Measurements from ENCODE around the gene AGPAT1. TPM values are rescaled to one million over a fixed set of nuclear protein-coding genes. Genes with fewer than 3 reads are reported as not detected.
"Not testable (repeated sequence)": the region's sequence is repeated elsewhere in the genome, so short reads cannot be mapped to it uniquely, and the experiment has no call there.

Gene AGPAT1
- total RNA-seq, 2 donors from 2014 or later, result 43.0 to 53.1 TPM

GRCh38 chr6:32147401-32148132 lies 28.3 kb downstream of the AGPAT1 start:
- H3K4me1 ChIP-seq (ENCODE audit: control insufficient read depth in 1 of 2, low read depth in 2 of 2), result peaks cover 14 to 27% of the 10 kb centered on the region in 2 donors
- TF ChIP-seq, protein P1, sequence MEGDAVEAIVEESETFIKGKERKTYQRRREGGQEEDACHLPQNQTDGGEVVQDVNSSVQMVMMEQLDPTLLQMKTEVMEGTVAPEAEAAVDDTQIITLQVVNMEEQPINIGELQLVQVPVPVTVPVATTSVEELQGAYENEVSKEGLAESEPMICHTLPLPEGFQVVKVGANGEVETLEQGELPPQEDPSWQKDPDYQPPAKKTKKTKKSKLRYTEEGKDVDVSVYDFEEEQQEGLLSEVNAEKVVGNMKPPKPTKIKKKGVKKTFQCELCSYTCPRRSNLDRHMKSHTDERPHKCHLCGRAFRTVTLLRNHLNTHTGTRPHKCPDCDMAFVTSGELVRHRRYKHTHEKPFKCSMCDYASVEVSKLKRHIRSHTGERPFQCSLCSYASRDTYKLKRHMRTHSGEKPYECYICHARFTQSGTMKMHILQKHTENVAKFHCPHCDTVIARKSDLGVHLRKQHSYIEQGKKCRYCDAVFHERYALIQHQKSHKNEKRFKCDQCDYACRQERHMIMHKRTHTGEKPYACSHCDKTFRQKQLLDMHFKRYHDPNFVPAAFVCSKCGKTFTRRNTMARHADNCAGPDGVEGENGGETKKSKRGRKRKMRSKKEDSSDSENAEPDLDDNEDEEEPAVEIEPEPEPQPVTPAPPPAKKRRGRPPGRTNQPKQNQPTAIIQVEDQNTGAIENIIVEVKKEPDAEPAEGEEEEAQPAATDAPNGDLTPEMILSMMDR (IDR thresholded peaks at IDR 0.05), result no peak

GRCh38 chr6:32146687-32147086 lies 29.2 kb downstream of the AGPAT1 start:
- H3K4me3 ChIP-seq, result no peak overlapping the region

More at GRCh38 chr6:32147401-32148132, 28.3 kb downstream of the AGPAT1 start:
- no peak for ATAC-seq (ENCODE audit: insufficient number of reproducible peaks, low FRiP score, low read depth)
- no peak overlapping the region for H3K4me3 ChIP-seq
- DNase-seq (ENCODE audit: low spot score), result no peak
- H3K27me3 ChIP-seq (replicated peaks; ENCODE audit: insufficient read depth), result no peaks in the 10 kb centered on the region
- no peaks in the 10 kb centered on the region for H3K9me3 ChIP-seq
- no peak overlapping the region for H3K27ac ChIP-seq
- no peaks in the 10 kb centered on the region for H3K36me3 ChIP-seq

DNA sequence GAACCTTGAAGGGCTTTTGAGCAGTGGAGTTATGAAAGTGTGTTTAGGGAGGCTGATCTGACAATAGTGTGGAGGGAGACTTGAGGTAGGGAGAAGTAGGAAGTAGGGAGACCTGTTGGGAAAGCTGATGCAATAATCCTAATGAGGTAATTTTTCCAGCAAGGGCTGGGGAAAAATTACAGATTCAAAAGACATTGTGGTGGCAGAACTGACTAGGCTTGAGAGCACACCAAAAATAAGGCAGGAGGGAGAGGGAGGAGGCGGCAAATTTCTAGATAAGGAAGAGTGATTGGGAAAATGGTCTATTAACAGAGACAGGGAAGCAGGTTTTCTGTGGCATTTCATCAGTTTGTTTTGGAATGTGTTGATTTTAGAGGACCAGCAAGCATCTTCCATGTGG lies 29.6 kb downstream of the AGPAT1 start:
- H3K27ac ChIP-seq, result no peak overlapping the region
- no peak for DNase-seq (ENCODE audit: low spot score)
- H3K27me3 ChIP-seq (replicated peaks; ENCODE audit: insufficient read depth), result no peaks in the 10 kb centered on the region
- H3K9me3 ChIP-seq, result no peaks in the 10 kb centered on the region
- TF ChIP-seq, protein P1 (IDR thresholded peaks at IDR 0.05), result no peak
- H3K4me1 ChIP-seq (ENCODE audit: control insufficient read depth in 1 of 2, low read depth in 2 of 2), result peaks cover 8 to 20% of the 10 kb centered on the region in 2 donors
- H3K4me3 ChIP-seq, result no peak overlapping the region
- no peak for ATAC-seq (ENCODE audit: insufficient number of reproducible peaks, low FRiP score, low read depth)
- no peaks in the 10 kb centered on the region for H3K36me3 ChIP-seq

More at GRCh38 chr6:32146687-32147086, 29.2 kb downstream of the AGPAT1 start:
- H3K27me3 ChIP-seq (replicated peaks; ENCODE audit: insufficient read depth), result no peaks in the 10 kb centered on the region
- H3K27ac ChIP-seq, result no peak overlapping the region
- peaks cover 8 to 21% of the 10 kb centered on the region in 2 donors for H3K4me1 ChIP-seq (ENCODE audit: control insufficient read depth in 1 of 2, low read depth in 2 of 2)
- no peak for ATAC-seq (ENCODE audit: insufficient number of reproducible peaks, low FRiP score, low read depth)
- no peaks in the 10 kb centered on the region for H3K9me3 ChIP-seq
- TF ChIP-seq, protein P1 (IDR thresholded peaks at IDR 0.05), result no peak
- no peak for DNase-seq (ENCODE audit: low spot score)
- no peaks in the 10 kb centered on the region for H3K36me3 ChIP-seq

DNA sequence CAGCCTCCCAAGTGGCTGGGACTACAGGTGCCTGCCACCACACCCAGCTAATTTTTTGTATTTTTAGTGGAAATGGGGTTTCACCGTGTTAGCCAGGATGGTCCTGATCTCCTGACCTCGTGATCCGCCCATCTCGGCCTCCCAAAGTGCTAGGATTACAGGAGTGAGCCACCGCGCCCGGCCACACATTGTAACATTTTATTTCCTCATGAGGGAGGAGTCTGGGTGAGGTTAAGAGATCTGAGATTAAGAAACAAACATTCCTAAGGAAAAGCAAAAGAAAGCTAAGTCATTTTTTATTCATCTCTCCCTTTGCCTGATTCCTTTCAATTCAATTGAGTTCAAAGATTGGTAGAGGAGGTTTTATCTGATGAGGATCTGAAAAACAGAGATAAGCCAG lies 31.6 kb downstream of the AGPAT1 start:
- H3K36me3 ChIP-seq; H3K4me1 ChIP-seq (ENCODE audit: control insufficient read depth in 1 of 2, low read depth in 2 of 2); ATAC-seq (ENCODE audit: insufficient number of reproducible peaks, low FRiP score, low read depth); H3K9me3 ChIP-seq; H3K27ac ChIP-seq; DNase-seq (ENCODE audit: low spot score); H3K27me3 ChIP-seq (replicated peaks; ENCODE audit: insufficient read depth); H3K4me3 ChIP-seq: not testable (repeated sequence)

GRCh38 chr6:32140420-32141046 lies 35.4 kb downstream of the AGPAT1 start:
- Histone ChIP-seq H3K36me3 (no peaks in the 10 kb centered on the region), H3K4me1 (ENCODE audit: control insufficient read depth in 1 of 2, low read depth in 2 of 2) (no peaks in the 10 kb centered on the region), H3K27ac (no peak overlapping the region), H3K9me3 (no peaks in the 10 kb centered on the region), H3K4me3 (no peak overlapping the region), H3K27me3 (replicated peaks; ENCODE audit: insufficient read depth) (no peaks in the 10 kb centered on the region)
- no peak for ATAC-seq (ENCODE audit: insufficient number of reproducible peaks, low FRiP score, low read depth)
- DNase-seq (ENCODE audit: low spot score), result no peak
- TF ChIP-seq, protein P1 (IDR thresholded peaks at IDR 0.05), result no peak

All from thoracic aorta (tissue), 2 donors.